ENCODE measurements around the gene SLC16A13. TPM values are rescaled to one million over a fixed set of nuclear protein-coding genes. Genes with fewer than 3 reads are reported as not detected.

SLC16A13 gene
- total RNA-seq, 1 experiment from 2014 or later = 13.1 TPM

GRCh38 chr17:6996256-6997011 is 39.4 kb upstream of the SLC16A13 start:
- TF ChIP-seq SIN3A (IDR thresholded peaks at IDR 0.05; ENCODE audit: borderline replicate concordance, insufficient read depth, low read depth, low read length) = no peak
- TF ChIP-seq TCF7L2 (IDR thresholded peaks at IDR 0.05; ENCODE audit: low read depth, low read length) = no peak
- TF ChIP-seq REST (IDR thresholded peaks at IDR 0.05; ENCODE audit: insufficient read depth in 1 of 2, low read depth in 2 of 2, low read length in 1 of 2) = no peak
- TF ChIP-seq, protein P1, sequence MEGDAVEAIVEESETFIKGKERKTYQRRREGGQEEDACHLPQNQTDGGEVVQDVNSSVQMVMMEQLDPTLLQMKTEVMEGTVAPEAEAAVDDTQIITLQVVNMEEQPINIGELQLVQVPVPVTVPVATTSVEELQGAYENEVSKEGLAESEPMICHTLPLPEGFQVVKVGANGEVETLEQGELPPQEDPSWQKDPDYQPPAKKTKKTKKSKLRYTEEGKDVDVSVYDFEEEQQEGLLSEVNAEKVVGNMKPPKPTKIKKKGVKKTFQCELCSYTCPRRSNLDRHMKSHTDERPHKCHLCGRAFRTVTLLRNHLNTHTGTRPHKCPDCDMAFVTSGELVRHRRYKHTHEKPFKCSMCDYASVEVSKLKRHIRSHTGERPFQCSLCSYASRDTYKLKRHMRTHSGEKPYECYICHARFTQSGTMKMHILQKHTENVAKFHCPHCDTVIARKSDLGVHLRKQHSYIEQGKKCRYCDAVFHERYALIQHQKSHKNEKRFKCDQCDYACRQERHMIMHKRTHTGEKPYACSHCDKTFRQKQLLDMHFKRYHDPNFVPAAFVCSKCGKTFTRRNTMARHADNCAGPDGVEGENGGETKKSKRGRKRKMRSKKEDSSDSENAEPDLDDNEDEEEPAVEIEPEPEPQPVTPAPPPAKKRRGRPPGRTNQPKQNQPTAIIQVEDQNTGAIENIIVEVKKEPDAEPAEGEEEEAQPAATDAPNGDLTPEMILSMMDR (IDR thresholded peaks at IDR 0.05) = no peak
- TF ChIP-seq POLR2AphosphoS5 (IDR thresholded peaks at IDR 0.05; ENCODE audit: low read depth, low read length) = no peak
- in situ Hi-C loops (cut with HindIII; ENCODE audit: low pct_unique_long_range_greater_than_20kb, low sequenced_read_pairs) = no loop called here
- ChIA-PET POLR2A (no interaction called here), CTCF (no interaction called here)
- DNase-seq (ENCODE audit: low read depth, low spot score) = no peak
- no peaks in the 10 kb centered on the region for H3K27me3 ChIP-seq (ENCODE audit: control insufficient read depth, insufficient read depth, low read length)
- intact Hi-C loops (cut with micrococcal nuclease; ENCODE audit: unreplicated experiment) = no loop called here
- H3K36me3 ChIP-seq (ENCODE audit: control insufficient read depth, insufficient read depth, low read length) = no peaks in the 10 kb centered on the region
- no peak overlapping the region for H3K27ac ChIP-seq (ENCODE audit: low read length)
- no peaks in the 10 kb centered on the region for H3K4me1 ChIP-seq (ENCODE audit: control insufficient read depth, insufficient read depth, low read length)
- ATAC-seq = no peak
- no peak overlapping the region for H3K4me3 ChIP-seq (ENCODE audit: low read depth in 2 of 2, low read length in 2 of 2)
- no peaks in the 10 kb centered on the region for H3K9me3 ChIP-seq (ENCODE audit: control insufficient read depth, insufficient read depth, low read depth, low read length)
- BruUV-seq (replicated peaks) = no TSS peak

- TF ChIP-seq POLR2AphosphoS5 (IDR thresholded peaks at IDR 0.05; ENCODE audit: low read depth, low read length) (no peak), TCF7L2 (IDR thresholded peaks at IDR 0.05; ENCODE audit: low read depth, low read length) (no peak), SIN3A (IDR thresholded peaks at IDR 0.05; ENCODE audit: borderline replicate concordance, insufficient read depth, low read depth, low read length) (no peak), REST (IDR thresholded peaks at IDR 0.05; ENCODE audit: insufficient read depth in 1 of 2, low read depth in 2 of 2, low read length in 1 of 2) (no peak)
- TF ChIP-seq, protein P1 (IDR thresholded peaks at IDR 0.05) = no peak
- POLR2A ChIA-PET = no interaction called here
- H3K4me1 ChIP-seq (ENCODE audit: control insufficient read depth, insufficient read depth, low read length) = no peaks in the 10 kb centered on the region
- H3K36me3 ChIP-seq (ENCODE audit: control insufficient read depth, insufficient read depth, low read length) = peaks cover 5% of the 10 kb centered on the region
- no peak overlapping the region for H3K27ac ChIP-seq (ENCODE audit: low read length)
- ATAC-seq (no peak), DNase-seq (ENCODE audit: low read depth, low spot score) (no peak)
- CTCF ChIA-PET = no interaction called here
- H3K4me3 ChIP-seq (ENCODE audit: low read depth in 2 of 2, low read length in 2 of 2) = no peak overlapping the region
- H3K9me3 ChIP-seq (ENCODE audit: control insufficient read depth, insufficient read depth, low read depth, low read length) = no peaks in the 10 kb centered on the region
- no peaks in the 10 kb centered on the region for H3K27me3 ChIP-seq (ENCODE audit: control insufficient read depth, insufficient read depth, low read length)
- no TSS peak for BruUV-seq (replicated peaks)
- intact Hi-C loops (cut with micrococcal nuclease; ENCODE audit: unreplicated experiment) (no loop called here), in situ Hi-C loops (cut with HindIII; ENCODE audit: low pct_unique_long_range_greater_than_20kb, low sequenced_read_pairs) (no loop called here)
These were observed 38.6 kb upstream of the SLC16A13 start for GRCh38 chr17:6997171-6997570.
